LNCaP clone FGC (cell line): ENCODE measurements around the gene NOC4L.

Experiments
- DNase-seq: peaks from one replicate; pipeline ENCODE4 v3.0.0-alpha.2; 2011; ENCODE audit warnings: low read depth
- H3K4me3 ChIP-seq: 2 replicates; pipeline ENCODE4 v1.5.1; 2011; ENCODE audit warnings: mild to moderate bottlenecking, low read depth, low read length, control low read depth
- TF ChIP-seq, protein P1 (sequence below): IDR thresholded peaks from 2 replicates; pipeline ENCODE4 v1.5.1; 2012; ENCODE audit warnings: mild to moderate bottlenecking; ENCODE audit not compliant: control insufficient read depth, insufficient read depth; ENCODE audit errors: extremely low read depth

Gene NOC4L

GRCh38 chr12:132196038-132196872 lies 52.0 kb downstream of the NOC4L start:
- no peak for DNase-seq
- H3K4me3 ChIP-seq: no peak overlapping the region
- TF ChIP-seq, protein P1, sequence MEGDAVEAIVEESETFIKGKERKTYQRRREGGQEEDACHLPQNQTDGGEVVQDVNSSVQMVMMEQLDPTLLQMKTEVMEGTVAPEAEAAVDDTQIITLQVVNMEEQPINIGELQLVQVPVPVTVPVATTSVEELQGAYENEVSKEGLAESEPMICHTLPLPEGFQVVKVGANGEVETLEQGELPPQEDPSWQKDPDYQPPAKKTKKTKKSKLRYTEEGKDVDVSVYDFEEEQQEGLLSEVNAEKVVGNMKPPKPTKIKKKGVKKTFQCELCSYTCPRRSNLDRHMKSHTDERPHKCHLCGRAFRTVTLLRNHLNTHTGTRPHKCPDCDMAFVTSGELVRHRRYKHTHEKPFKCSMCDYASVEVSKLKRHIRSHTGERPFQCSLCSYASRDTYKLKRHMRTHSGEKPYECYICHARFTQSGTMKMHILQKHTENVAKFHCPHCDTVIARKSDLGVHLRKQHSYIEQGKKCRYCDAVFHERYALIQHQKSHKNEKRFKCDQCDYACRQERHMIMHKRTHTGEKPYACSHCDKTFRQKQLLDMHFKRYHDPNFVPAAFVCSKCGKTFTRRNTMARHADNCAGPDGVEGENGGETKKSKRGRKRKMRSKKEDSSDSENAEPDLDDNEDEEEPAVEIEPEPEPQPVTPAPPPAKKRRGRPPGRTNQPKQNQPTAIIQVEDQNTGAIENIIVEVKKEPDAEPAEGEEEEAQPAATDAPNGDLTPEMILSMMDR: no peak

GRCh38 chr12:132196873-132197390 lies 52.7 kb downstream of the NOC4L start:
- DNase-seq: no peak
- no peak overlapping the region for H3K4me3 ChIP-seq
- TF ChIP-seq, protein P1: no peak

- TF ChIP-seq, protein P1: no peak
- no peak for DNase-seq
- H3K4me3 ChIP-seq: no peak overlapping the region
Observed at GRCh38 chr12:132197581-132198354, 53.5 kb downstream of the NOC4L start.

- no peak for DNase-seq
- no peak overlapping the region for H3K4me3 ChIP-seq
- TF ChIP-seq, protein P1: no peak
Observed at GRCh38 chr12:132199101-132199500, 54.8 kb downstream of the NOC4L start.

GRCh38 chr12:132199526-132200319 lies 55.5 kb downstream of the NOC4L start:
- no peak for DNase-seq
- no peak overlapping the region for H3K4me3 ChIP-seq
- TF ChIP-seq, protein P1: no peak

DNA sequence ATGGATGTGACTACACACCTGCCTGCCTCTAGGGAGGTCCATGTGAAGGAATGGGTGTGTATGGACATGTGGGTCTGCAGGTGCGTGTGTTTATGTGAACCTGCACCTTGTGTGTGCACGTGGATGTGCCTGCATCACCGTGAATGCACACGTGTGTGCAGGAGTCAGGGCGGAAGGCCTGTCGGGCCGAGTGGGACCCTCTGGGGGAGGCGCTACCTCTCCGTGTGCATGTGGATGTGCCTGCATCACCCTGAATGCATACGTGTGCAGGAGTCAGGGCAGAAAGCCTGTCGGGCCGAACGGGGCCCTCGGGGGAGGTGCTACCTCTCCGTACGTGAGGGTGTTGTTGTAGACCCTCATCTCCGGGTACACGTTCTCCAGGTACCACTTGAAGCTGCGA lies 56.5 kb downstream of the NOC4L start:
- H3K4me3 ChIP-seq: no peak overlapping the region
- TF ChIP-seq, protein P1: no peak
- no peak for DNase-seq
